GM12874 (cell line): ENCODE data around the gene PSMG1.

Experiments used
- TF ChIP-seq, protein P1 (sequence below): IDR thresholded peaks from 2 replicates; pipeline ENCODE4 v1.5.1; 2011; ENCODE audit warnings: low read depth, mild to moderate bottlenecking, control low read depth, low read length, moderate library complexity; ENCODE audit not compliant: insufficient read depth

PSMG1 gene

DNA sequence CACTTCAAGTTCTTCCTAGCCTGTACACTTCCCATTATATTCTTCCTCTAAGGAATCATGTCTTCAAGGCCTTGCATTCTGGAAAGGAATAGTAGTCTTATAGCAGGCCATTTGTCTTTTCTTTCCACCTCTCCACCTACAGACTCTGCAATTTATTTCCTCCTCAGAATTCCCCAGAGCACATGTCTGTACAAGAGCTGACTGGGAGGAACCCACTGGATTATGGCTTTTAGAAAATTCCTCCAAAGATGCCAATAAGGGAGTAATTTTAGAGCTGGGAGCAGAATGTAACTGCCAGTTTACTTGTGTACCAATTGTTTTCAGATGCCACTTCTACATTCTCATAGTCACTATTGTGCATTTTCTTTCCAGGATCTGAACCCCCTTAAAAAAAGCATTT, 3.4 kb upstream of the PSMG1 start:
- TF ChIP-seq, protein P1, sequence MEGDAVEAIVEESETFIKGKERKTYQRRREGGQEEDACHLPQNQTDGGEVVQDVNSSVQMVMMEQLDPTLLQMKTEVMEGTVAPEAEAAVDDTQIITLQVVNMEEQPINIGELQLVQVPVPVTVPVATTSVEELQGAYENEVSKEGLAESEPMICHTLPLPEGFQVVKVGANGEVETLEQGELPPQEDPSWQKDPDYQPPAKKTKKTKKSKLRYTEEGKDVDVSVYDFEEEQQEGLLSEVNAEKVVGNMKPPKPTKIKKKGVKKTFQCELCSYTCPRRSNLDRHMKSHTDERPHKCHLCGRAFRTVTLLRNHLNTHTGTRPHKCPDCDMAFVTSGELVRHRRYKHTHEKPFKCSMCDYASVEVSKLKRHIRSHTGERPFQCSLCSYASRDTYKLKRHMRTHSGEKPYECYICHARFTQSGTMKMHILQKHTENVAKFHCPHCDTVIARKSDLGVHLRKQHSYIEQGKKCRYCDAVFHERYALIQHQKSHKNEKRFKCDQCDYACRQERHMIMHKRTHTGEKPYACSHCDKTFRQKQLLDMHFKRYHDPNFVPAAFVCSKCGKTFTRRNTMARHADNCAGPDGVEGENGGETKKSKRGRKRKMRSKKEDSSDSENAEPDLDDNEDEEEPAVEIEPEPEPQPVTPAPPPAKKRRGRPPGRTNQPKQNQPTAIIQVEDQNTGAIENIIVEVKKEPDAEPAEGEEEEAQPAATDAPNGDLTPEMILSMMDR: no peak

DNA sequence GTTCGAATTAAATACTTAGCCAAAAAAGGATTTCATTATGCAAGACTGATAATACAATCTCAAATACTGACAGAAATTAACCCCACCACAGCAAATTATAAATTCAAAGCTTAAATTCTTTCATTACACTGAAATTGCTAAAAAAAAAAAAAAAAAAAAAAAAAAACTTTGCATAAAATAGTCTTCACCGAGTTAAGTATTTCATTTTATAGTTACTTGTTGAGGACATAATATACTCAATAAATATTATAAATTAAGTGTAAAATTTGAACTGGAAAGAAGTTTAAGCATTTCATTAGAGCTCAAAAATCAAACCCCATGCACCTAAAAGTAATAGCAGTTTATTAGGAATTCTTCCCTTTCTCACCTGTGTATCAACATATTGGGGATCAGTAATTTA, 1.9 kb upstream of the PSMG1 start:
- TF ChIP-seq, protein P1: no peak

DNA sequence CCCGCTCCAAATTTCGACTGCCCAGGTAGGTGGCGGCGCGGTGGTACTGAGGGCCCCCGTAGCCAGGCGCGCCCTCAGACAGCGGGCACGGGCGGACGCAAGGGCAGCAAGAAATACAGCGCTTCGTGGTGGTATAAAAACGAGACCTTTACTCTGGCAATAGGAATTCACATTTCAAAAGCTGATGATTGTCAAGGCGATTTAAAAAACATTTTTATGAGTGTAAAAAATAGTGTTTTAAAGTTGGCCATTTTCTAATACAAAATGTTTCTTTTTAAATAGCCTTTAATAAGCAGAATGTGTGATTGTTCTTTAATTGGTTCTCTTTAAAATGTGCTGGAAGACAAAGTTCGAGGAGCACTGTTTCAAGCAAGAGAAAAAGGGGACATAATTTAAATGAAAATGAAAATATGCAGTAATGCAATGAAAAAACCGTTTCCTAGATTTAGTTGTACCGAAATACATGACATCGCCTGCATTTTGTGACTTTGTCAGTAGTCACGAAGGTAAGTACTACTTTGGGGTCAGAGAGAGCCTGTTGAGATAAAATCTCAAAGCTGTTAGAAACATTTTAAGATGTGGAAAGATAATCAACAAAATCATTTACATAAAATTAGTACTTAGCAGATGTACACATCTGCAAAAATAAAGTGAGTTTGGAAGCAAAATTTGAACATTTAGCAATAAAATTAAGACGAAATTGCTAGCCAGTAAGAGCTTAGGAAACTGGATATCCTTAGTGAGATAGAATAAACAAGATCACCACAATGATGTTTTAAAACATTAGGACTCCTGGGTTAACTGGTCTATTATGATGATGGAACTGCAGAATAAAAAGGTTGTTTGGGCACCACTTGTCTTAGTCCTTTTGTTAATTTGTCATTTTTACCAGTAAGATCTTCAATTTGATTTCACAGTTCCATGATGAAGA, 1.1 kb upstream of the PSMG1 start:
- TF ChIP-seq, protein P1: no peak

DNA sequence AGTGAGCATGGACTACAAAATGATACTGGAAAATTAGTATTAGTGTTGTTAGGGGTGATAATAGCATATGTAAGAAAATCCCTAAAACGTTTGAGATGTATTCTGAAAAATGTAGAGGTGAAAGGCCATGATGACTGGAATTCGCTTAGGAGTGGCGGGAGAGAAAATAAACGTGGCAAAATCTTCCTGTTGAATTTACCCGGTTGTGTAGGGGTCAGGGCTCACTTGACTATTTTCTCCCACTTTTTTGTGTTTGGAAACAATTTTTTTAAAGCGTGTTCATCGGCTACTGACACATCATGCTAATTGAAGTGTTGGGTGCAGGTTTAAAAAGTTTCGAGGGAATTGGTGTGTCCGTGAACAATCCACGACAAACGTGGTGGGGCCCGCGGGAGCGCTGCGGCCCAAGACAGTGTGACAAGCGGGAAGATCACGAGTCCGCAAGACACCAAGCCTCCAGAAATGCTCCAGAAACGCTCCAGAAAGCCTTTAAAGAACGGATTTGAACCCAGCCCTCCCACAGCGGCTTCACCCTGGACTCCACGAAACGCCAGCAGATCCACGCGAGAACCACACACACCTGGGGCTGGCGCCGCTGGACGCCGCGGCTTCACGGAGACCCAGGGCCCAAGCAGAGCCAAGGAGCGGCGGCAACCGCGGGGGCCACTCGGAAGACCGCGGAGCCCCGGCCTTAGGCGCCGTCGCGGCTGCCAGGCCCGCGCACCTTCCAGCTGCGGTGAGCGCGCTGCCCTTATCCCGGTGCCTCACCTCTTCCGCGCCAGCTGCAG, 573 bp downstream of the PSMG1 start:
- TF ChIP-seq, protein P1: no peak

DNA sequence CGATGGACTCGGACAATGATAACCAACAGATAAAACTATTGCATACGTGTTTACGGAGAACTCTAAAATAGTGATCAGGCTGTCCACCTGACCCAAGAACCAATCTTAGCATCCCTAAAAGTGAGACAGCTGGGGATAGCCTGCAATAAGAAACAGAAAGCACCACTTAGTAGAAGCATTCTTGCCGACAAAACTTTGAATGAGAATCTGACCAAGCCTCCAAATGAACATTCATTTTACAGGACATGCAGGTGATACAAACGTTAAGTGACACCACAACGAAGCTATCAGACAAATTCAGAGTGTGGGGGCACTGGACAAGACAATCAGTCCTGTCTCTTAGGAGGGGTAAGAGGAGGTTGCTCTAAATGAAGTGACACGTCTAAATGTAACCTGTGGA, 1.2 kb downstream of the PSMG1 start:
- TF ChIP-seq, protein P1: no peak

DNA sequence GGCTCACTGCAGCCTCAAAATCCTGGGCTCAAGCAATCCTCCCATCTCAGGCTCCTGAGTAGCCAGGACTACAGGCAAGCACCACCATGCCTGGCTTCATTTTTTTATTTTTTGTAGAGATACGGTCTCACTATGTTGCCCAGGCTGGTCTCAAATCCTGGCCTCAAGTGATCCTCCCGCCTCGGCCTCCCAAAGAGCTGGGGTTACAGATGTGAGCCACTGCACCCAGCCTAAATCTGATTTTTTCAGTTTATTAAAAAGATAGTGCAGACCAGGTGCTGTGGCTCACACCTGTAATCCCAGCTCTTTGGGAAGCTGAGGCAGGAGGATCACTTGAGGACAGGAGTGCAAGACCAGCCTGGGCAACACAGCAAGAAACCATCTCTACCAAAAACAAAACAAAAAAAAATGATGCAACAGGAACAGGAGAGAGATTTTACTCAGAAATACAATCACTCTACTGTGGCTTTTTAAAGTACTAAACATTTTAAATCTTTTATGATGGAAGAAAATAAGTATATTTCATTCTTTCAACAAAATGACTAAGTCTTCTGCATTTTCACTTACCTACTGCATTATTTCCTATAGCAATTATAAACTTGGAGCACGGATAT, 1.9 kb downstream of the PSMG1 start:
- TF ChIP-seq, protein P1: no peak
